Hepatocyte (in vitro differentiated cells): ENCODE data around the gene HOXD13. TPM values are rescaled to one million over a fixed set of nuclear protein-coding genes. Genes with fewer than 3 reads are reported as not detected.
A peak's percentile ranks its signal among the peaks of the same experiment; 100 is the strongest.

Source experiments
- DNase-seq: peaks from one replicate; pipeline ENCODE4 v3.0.0-alpha.2; 2016; ENCODE audit warnings: low spot score
- H2AFZ ChIP-seq: fragments of 200-600 bp; sonication (generic); 2 replicates; pipeline ENCODE4 v1.6.0; 2016; ENCODE audit warnings: antibody characterized with exemption, mild to moderate bottlenecking
- H3K27ac ChIP-seq: fragments of 200-600 bp; sonication (generic); 2 replicates; pipeline ENCODE4 v1.5.1; 2016; ENCODE audit warnings: mild to moderate bottlenecking
- H3K27me3 ChIP-seq: fragments of 200-600 bp; sonication (generic); 2 replicates; pipeline ENCODE4 v1.6.1; 2016
- H3K36me3 ChIP-seq: fragments of 200-600 bp; sonication (generic); replicated peaks from 2 replicates; pipeline ENCODE4 v1.5.1; 2016; ENCODE audit warnings: low read depth; ENCODE audit not compliant: insufficient read depth
- H3K4me1 ChIP-seq: fragments of 200-600 bp; sonication (generic); 2 replicates; pipeline ENCODE4 v1.5.1; 2016; ENCODE audit warnings: mild to moderate bottlenecking, moderate library complexity; ENCODE audit not compliant: insufficient read depth
- H3K4me2 ChIP-seq: fragments of 200-600 bp; sonication (generic); 2 replicates; pipeline ENCODE4 v1.6.0; 2016
- H3K4me3 ChIP-seq: fragments of 200-600 bp; sonication (generic); 2 replicates; pipeline ENCODE4 v1.5.1; 2016; ENCODE audit warnings: mild to moderate bottlenecking
- H3K79me2 ChIP-seq: fragments of 200-600 bp; sonication (generic); 2 replicates; pipeline ENCODE4 v1.6.0; 2017; ENCODE audit warnings: mild to moderate bottlenecking
- H3K9me2 ChIP-seq: fragments of 200-600 bp; sonication (generic); replicated peaks from 2 replicates; pipeline ENCODE4 v1.6.0; 2017; ENCODE audit warnings: mild to moderate bottlenecking; ENCODE audit not compliant: insufficient read depth
- H3K9me3 ChIP-seq: fragments of 200-600 bp; sonication (generic); 2 replicates; pipeline ENCODE4 v1.5.1; 2016; ENCODE audit warnings: low read depth, mild to moderate bottlenecking
- H4K20me1 ChIP-seq: fragments of 200-600 bp; sonication (generic); 2 replicates; pipeline ENCODE4 v1.6.0; 2016; ENCODE audit warnings: mild to moderate bottlenecking; ENCODE audit not compliant: insufficient read depth, poor library complexity, severe bottlenecking
- CTCF ChIP-seq: fragments of 200-600 bp; sonication (generic); IDR thresholded peaks from 2 replicates; pipeline ENCODE4 v1.5.1; 2016; ENCODE audit warnings: antibody characterized with exemption, mild to moderate bottlenecking; ENCODE audit not compliant: poor library complexity
- EZH2 ChIP-seq: fragments of 200-600 bp; sonication (generic); IDR thresholded peaks from 2 replicates; pipeline ENCODE4 v1.6.1; 2016; ENCODE audit warnings: antibody characterized with exemption, mild to moderate bottlenecking, borderline replicate concordance
- EZH2phosphoT487 ChIP-seq: fragments of 200-600 bp; sonication (generic); IDR thresholded peaks from one replicate; pipeline ENCODE4 v1.6.1; 2018; ENCODE audit warnings: antibody characterized with exemption, mild to moderate bottlenecking, low read depth, moderate library complexity; ENCODE audit not compliant: unreplicated experiment, severe bottlenecking
- WGBS: methylation state at CpG from one replicate; pipeline ENCODE4 v1.1.6; 2016; ENCODE audit warnings: low lambda C conversion rate; ENCODE audit errors: missing lambda C conversion rate; 5-methylcytosine and 5-hydroxymethylcytosine counted together
- polyA plus RNA-seq: library from polyadenylated mRNA; unstranded; fragments of >200 nt; fragmentation: Nextera tagmentation; extraction: Ambion mirVana; gene quantifications from 2 replicates; pipeline ENCODE4 v1.2.1, GENCODE V29; 2016
- total RNA-seq: library from RNA; depleted of rRNA; stranded (reverse); fragments of >200 nt; gene quantifications from 2 replicates; pipeline ENCODE4 v1.2.3, GENCODE V29; 2014

Gene HOXD13
- total RNA-seq: 33.9 and 37.2 TPM in 2 replicates
- polyA plus RNA-seq: 19.3 and 24.7 TPM in 2 replicates

GRCh38 chr2:176092270-176093144 lies at the start of gene HOXD13:
Gene HOXD13, plus strand, starts transcription at chr2:176092721. Its CDS starts 170 bp downstream, at chr2:176092891.
- Histone ChIP-seq H3K4me3 (peak within 1 kb of the TSS; percentile 57), H3K4me2 (peak within 1 kb of the TSS; percentile 91)

GRCh38 chr2:176056406-176056805 lies 36.1 kb upstream of the HOXD13 start:
- Histone ChIP-seq H3K4me2 (no peak overlapping the region), H3K36me3 (no peaks in the 10 kb centered on the region), H3K4me1 (no peaks in the 10 kb centered on the region), H3K9me3 (no peaks in the 10 kb centered on the region), H3K79me2 (no peaks in the 10 kb centered on the region), H4K20me1 (no peaks in the 10 kb centered on the region), H3K9me2 (no peaks in the 10 kb centered on the region), H3K27me3 (peaks cover 11% of the 10 kb centered on the region), H3K27ac (no peak overlapping the region), H2AFZ (no peak overlapping the region), H3K4me3 (no peak overlapping the region)
- peak; percentile 33 for DNase-seq
- no peak for TF ChIP-seq EZH2phosphoT487
- 25% methylated on average over 1 of the region's 1 CpG for WGBS

More at GRCh38 chr2:176092270-176093144, at the start of gene HOXD13:
- H4K20me1 ChIP-seq: peaks cover 14% of the 10 kb centered on the region
- H3K36me3 ChIP-seq: no peaks in the 10 kb centered on the region
- DNase-seq: peak; percentile 87
- H3K27me3 ChIP-seq: peaks cover 95% of the 10 kb centered on the region
- H2AFZ ChIP-seq: peak within 1 kb of the TSS; percentile 17
- no peaks in the 10 kb centered on the region for H3K9me3 ChIP-seq
- no peaks in the 10 kb centered on the region for H3K9me2 ChIP-seq
- H3K27ac ChIP-seq: peak within 1 kb of the TSS; percentile 89
- TF ChIP-seq EZH2phosphoT487: no peak
- TF ChIP-seq CTCF: no peak
- TF ChIP-seq EZH2: no peak
- H3K4me1 ChIP-seq: peaks cover 7% of the 10 kb centered on the region
- WGBS: 3% methylated on average over 45 of the region's 95 CpGs
- peaks cover 60% of the 10 kb centered on the region for H3K79me2 ChIP-seq

GRCh38 chr2:176063958-176064357 lies 28.6 kb upstream of the HOXD13 start:
- Histone ChIP-seq H3K9me3 (no peaks in the 10 kb centered on the region), H3K27ac (no peak overlapping the region), H3K4me3 (no peak overlapping the region), H3K36me3 (no peaks in the 10 kb centered on the region), H2AFZ (no peak overlapping the region), H3K79me2 (no peaks in the 10 kb centered on the region), H3K4me2 (no peak overlapping the region), H4K20me1 (no peaks in the 10 kb centered on the region), H3K4me1 (no peaks in the 10 kb centered on the region), H3K9me2 (no peaks in the 10 kb centered on the region), H3K27me3 (peaks cover 73% of the 10 kb centered on the region)
- TF ChIP-seq CTCF (no peak), EZH2phosphoT487 (no peak), EZH2 (no peak)
- WGBS: 52% methylated on average over 2 of the region's 2 CpGs
- no peak for DNase-seq
